ENCODE results near the gene DOK4. TPM values are rescaled to one million over a fixed set of nuclear protein-coding genes. Genes with fewer than 3 reads are reported as not detected.

The DOK4 gene
- total RNA-seq, 1 experiment from 2014 or later = 6.8 TPM

- Histone ChIP-seq H3K36me3 (ENCODE audit: control insufficient read depth, insufficient read depth, low read length) (no peaks in the 10 kb centered on the region), H3K27ac (ENCODE audit: low read length) (no peak overlapping the region), H3K9me3 (ENCODE audit: control insufficient read depth, insufficient read depth, low read depth, low read length) (no peaks in the 10 kb centered on the region), H3K4me3 (ENCODE audit: low read depth in 2 of 2, low read length in 2 of 2) (no peak overlapping the region), H3K27me3 (ENCODE audit: control insufficient read depth, insufficient read depth, low read length) (no peaks in the 10 kb centered on the region), H3K4me1 (ENCODE audit: control insufficient read depth, insufficient read depth, low read length) (no peaks in the 10 kb centered on the region)
- POLR2A ChIA-PET = no interaction called here
- ATAC-seq (no peak), DNase-seq (ENCODE audit: low read depth, low spot score) (no peak)
- no TSS peak for BruUV-seq (replicated peaks)
- CTCF ChIA-PET = no interaction called here
- TF ChIP-seq TCF7L2 (IDR thresholded peaks at IDR 0.05; ENCODE audit: low read depth, low read length) = no peak
- TF ChIP-seq POLR2AphosphoS5 (IDR thresholded peaks at IDR 0.05; ENCODE audit: low read depth, low read length) = no peak
- no peak for TF ChIP-seq REST (IDR thresholded peaks at IDR 0.05; ENCODE audit: insufficient read depth in 1 of 2, low read depth in 2 of 2, low read length in 1 of 2)
- no peak for TF ChIP-seq SIN3A (IDR thresholded peaks at IDR 0.05; ENCODE audit: borderline replicate concordance, insufficient read depth, low read depth, low read length)
- TF ChIP-seq CTCF (IDR thresholded peaks at IDR 0.05) = no peak
- in situ Hi-C loops (cut with HindIII; ENCODE audit: low pct_unique_long_range_greater_than_20kb, low sequenced_read_pairs) = no loop called here
- intact Hi-C loops (cut with micrococcal nuclease; ENCODE audit: unreplicated experiment) = no loop called here
These were observed 23.1 kb upstream of the DOK4 start for GRCh38 chr16:57509231-57509923.

DNA sequence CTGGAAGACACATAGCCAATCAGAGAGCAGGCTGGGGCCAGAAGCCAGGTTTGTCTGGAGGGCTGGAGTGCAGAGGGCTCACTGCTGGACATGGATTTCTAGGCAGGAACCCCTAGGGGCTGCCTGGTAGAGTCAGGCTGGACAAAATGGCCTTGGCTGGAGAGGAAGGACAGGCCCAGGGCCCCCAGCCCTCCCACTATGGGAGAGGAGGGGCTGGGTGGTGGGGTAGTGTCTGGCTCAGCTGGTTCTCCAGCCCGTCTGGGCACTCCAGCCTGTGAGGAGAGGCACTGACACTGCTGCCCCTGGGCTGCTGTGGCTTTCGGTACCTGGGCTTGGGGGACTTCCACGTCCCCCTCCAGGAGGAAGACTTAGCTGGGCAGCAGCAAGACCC, 21.7 kb upstream of the DOK4 start:
- BruUV-seq (replicated peaks) = no TSS peak
- no peak; the same call in 1 of the 2 replicates for ATAC-seq
- no peak overlapping the region for H3K4me3 ChIP-seq (ENCODE audit: low read depth in 2 of 2, low read length in 2 of 2)
- no peaks in the 10 kb centered on the region for H3K36me3 ChIP-seq (ENCODE audit: control insufficient read depth, insufficient read depth, low read length)
- ChIA-PET CTCF (no interaction called here), POLR2A (no interaction called here)
- H3K9me3 ChIP-seq (ENCODE audit: control insufficient read depth, insufficient read depth, low read depth, low read length) = no peaks in the 10 kb centered on the region
- H3K27me3 ChIP-seq (ENCODE audit: control insufficient read depth, insufficient read depth, low read length) = no peaks in the 10 kb centered on the region
- H3K27ac ChIP-seq (ENCODE audit: low read length) = no peak overlapping the region
- H3K4me1 ChIP-seq (ENCODE audit: control insufficient read depth, insufficient read depth, low read length) = no peaks in the 10 kb centered on the region
- no peak for DNase-seq (ENCODE audit: low read depth, low spot score)
- no peak for TF ChIP-seq POLR2AphosphoS5 (IDR thresholded peaks at IDR 0.05; ENCODE audit: low read depth, low read length)
- no peak for TF ChIP-seq REST (IDR thresholded peaks at IDR 0.05; ENCODE audit: insufficient read depth in 1 of 2, low read depth in 2 of 2, low read length in 1 of 2)
- TF ChIP-seq TCF7L2 (IDR thresholded peaks at IDR 0.05; ENCODE audit: low read depth, low read length) = no peak
- TF ChIP-seq CTCF (IDR thresholded peaks at IDR 0.05) = no peak
- intact Hi-C loops (cut with micrococcal nuclease; ENCODE audit: unreplicated experiment) (no loop called here), in situ Hi-C loops (cut with HindIII; ENCODE audit: low pct_unique_long_range_greater_than_20kb, low sequenced_read_pairs) (no loop called here)

All from Panc1 (cell line).